ENCODE measurements around the gene ASGR2. TPM values are rescaled to one million over a fixed set of nuclear protein-coding genes. Genes with fewer than 3 reads are reported as not detected.

The ASGR2 gene
- total RNA-seq, 1 donor from 2014 or later, result not detected

DNA sequence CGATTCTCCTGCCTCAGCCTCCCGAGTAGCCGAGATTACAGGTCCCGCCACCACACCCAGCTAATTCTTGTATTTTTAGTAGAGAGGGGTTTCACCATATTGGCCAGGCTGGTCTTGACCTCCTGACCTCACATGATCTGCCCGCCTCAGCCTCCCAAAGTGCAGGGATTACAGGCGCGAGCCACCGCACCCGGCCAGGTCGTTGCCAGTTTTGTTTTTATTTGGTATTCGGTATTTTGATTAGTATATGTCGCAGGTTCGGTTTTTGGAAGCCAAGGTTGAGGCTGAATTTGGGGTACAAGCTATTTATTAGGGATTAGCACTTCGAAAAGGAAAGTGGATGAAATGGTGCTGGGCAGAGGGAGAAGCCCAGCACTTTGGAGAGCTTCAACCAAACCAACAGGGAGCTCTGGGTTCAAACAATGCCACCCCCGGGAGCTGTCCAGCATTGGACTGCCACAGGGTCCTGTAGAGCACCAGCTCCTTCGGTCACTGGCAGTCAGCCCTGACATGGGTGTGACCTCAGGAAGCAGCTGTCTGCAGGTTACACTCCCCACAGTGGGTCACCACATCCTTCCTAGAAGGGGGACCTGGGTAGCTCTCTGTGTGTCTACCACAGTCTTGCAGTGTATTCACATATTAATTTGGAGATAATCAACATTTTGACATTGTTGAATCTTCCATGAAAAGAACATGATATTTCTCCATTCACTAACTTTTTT lies 33.1 kb downstream of the ASGR2 start:
- no peak overlapping the region for H3K4me3 ChIP-seq (ENCODE audit: low read depth, low read length)
- no peak for DNase-seq (ENCODE audit: low read depth)
- no peak for TF ChIP-seq CTCF (conservative IDR thresholded peaks at IDR 0.05; ENCODE audit: low read depth, low read length)

DNA sequence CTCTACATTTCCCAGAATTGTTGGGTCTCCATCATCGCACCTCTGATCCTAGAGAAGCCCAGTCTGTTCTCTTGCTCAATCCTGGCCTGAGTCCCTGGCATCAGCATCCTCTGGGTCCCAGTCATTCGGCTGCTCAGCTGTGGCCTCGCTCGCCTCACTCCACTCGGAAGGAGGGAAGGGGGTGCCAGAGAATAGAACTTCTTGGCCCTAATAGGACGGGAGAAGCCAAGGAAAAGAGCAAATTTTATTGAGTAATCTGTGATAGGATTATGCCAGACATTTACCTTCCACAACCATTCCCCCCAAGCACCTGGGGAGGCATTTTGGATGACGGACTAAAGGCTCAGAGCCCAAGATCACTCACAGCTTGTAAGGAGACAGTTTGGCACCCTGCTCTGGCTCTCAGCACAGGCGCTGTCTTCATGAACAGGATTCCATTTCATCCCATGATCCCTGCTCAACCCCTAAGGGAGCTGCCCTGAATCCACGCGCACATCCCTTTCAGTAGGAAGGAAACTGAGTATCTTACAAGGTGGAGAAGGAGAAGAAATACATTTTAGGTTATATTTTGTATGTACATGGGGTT lies 34.1 kb downstream of the ASGR2 start:
- no peak for DNase-seq (ENCODE audit: low read depth)
- no peak for TF ChIP-seq CTCF (conservative IDR thresholded peaks at IDR 0.05; ENCODE audit: low read depth, low read length)
- no peak overlapping the region for H3K4me3 ChIP-seq (ENCODE audit: low read depth, low read length)

DNA sequence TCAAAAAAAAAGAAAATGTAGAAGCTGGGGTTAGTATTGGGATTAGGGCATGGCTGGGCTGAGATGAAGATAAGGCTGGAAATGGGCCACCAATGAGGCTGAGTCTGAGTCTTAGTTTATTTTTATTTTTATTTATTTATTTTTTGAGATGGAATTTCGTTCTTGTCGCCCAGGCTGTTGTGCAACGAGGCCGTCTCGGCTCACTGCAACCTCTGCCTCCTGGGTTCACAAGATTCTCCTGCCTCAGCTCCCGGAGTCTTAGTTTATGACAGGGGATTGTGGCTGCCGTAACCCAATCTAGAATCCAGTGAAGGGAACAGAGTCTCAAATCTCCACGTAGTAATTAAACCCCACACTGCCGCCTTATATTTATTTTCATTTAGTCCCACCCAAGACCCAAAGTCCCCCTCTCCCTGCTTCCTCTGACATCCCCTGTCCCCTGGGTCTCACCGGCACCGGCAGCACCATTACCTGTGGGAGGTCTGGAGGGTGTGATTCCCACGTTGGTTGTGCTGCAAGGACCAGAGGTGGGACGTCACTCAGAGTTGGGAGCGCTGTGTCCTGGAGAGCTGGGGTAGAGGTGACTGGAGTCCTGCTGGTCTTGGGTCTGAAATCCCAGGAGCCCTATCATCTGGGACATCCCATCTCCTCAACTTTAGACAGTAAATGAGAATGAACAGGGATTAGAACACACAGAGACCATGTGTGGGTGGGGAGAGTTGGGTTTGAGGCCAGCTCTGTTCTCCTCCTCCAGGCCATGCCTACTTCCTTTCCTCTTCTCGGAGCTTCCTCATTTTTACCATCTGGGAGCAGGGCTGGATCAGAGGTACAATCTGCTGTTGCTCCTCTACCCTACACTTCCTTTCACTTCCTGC lies 34.8 kb downstream of the ASGR2 start, which contains the start of gene CLEC10A:
Gene CLEC10A, minus strand, starts transcription at position 671 of the 875 bp plus-strand sequence. CDS start 1,439 bp downstream, outside the sequence.
- DNase-seq (ENCODE audit: low read depth), result no peak
- H3K4me3 ChIP-seq (ENCODE audit: low read depth, low read length), result no peak within 1 kb of the TSS
- TF ChIP-seq CTCF (conservative IDR thresholded peaks at IDR 0.05; ENCODE audit: low read depth, low read length), result no peak

DNA sequence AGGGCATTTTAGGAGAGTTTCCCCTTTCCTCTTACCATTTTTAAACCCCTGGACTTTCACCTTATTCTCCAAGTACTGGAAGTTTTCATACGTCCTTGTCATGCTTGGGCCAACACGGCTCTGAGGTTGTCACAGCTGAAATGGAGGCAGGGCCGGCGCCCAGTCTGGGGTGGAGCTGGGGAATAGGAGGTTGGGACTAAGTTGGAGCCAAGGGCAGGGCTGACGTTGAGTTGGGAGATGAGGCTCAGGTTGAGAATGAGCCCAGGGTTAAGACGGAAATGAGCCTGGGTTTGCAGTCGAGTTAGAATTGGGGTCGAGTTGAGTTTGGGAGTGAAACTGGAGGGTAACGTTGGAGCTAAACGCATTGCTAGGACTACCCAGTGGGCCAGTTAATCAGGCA lies 35.9 kb downstream of the ASGR2 start:
- TF ChIP-seq CTCF (conservative IDR thresholded peaks at IDR 0.05; ENCODE audit: low read depth, low read length), result no peak
- DNase-seq (ENCODE audit: low read depth), result no peak
- H3K4me3 ChIP-seq (ENCODE audit: low read depth, low read length), result no peak overlapping the region

- H3K4me3 ChIP-seq (ENCODE audit: low read depth, low read length), result no peak overlapping the region
- TF ChIP-seq CTCF (conservative IDR thresholded peaks at IDR 0.05; ENCODE audit: low read depth, low read length), result no peak
- DNase-seq (ENCODE audit: low read depth), result no peak
These were observed 36.6 kb downstream of the ASGR2 start for GRCh38 chr17:7077911-7078546.

GRCh38 chr17:7074931-7075330 lies 39.7 kb downstream of the ASGR2 start:
- no peak overlapping the region for H3K4me3 ChIP-seq (ENCODE audit: low read depth, low read length)

More at GRCh38 chr17:7074931-7075330, 39.7 kb downstream of the ASGR2 start:
- no peak for DNase-seq (ENCODE audit: low read depth)
- no peak for TF ChIP-seq CTCF (conservative IDR thresholded peaks at IDR 0.05; ENCODE audit: low read depth, low read length)

Measured in epithelial cell of proximal tubule (primary cell).